NCI-H1694 treated with DMSO at 0.1 percent for 48 hours (cell line): ENCODE data around the gene FBN3.

ENCODE experiments used
- DNase-seq: peaks from one replicate; lab custom pipeline; 2025; lab: John Stamatoyannopoulos, UW

Gene FBN3

GRCh38 chr19:8148410-8149260 lies 757 bp downstream of the FBN3 start:
- no peak for DNase-seq

GRCh38 chr19:8148088-8148409 lies 1.3 kb downstream of the FBN3 start:
- DNase-seq: no peak

GRCh38 chr19:8147582-8147978 lies 1.8 kb downstream of the FBN3 start:
- no peak for DNase-seq

- DNase-seq: no peak
Observed at GRCh38 chr19:8146877-8147581, 2.4 kb downstream of the FBN3 start.

- no peak for DNase-seq
Observed at GRCh38 chr19:8144273-8144995, 5.0 kb downstream of the FBN3 start.

- no peak for DNase-seq
Observed at GRCh38 chr19:8143041-8143440, 6.4 kb downstream of the FBN3 start.

- DNase-seq: no peak
Observed at GRCh38 chr19:8142513-8142900, 6.9 kb downstream of the FBN3 start.

- DNase-seq: no peak
Observed at GRCh38 chr19:8141726-8142512, 7.5 kb downstream of the FBN3 start.

GRCh38 chr19:8138201-8138600 lies 11.2 kb downstream of the FBN3 start:
- no peak for DNase-seq

GRCh38 chr19:8137425-8137824 lies 12.0 kb downstream of the FBN3 start:
- no peak for DNase-seq

- DNase-seq: no peak
Observed at GRCh38 chr19:8135946-8136618, 13.3 kb downstream of the FBN3 start.

- DNase-seq: no peak
Observed at GRCh38 chr19:8132858-8133458, 16.4 kb downstream of the FBN3 start.

GRCh38 chr19:8131517-8131916 lies 17.9 kb downstream of the FBN3 start:
- DNase-seq: no peak

- DNase-seq: no peak
Observed at GRCh38 chr19:8129061-8129618, 20.3 kb downstream of the FBN3 start.

GRCh38 chr19:8128551-8128950 lies 20.8 kb downstream of the FBN3 start:
- DNase-seq: no peak

- DNase-seq: no peak
Observed at GRCh38 chr19:8127311-8127710, 22.1 kb downstream of the FBN3 start.

GRCh38 chr19:8126511-8126910 lies 22.9 kb downstream of the FBN3 start:
- DNase-seq: no peak

- no peak for DNase-seq
Observed at GRCh38 chr19:8126008-8126407, 23.4 kb downstream of the FBN3 start.

GRCh38 chr19:8123683-8124082 lies 25.7 kb downstream of the FBN3 start:
- no peak for DNase-seq

- no peak for DNase-seq
Observed at GRCh38 chr19:8120636-8121480, 28.5 kb downstream of the FBN3 start.
